GM21576 (cell line): ENCODE results near the gene TSC1.
"Not testable (repeated sequence)": the region's sequence is repeated elsewhere in the genome, so short reads cannot be mapped to it uniquely, and the experiment has no call there.

Experiments used
- ATAC-seq: cut with Tn5 transposase; IDR thresholded peaks from one replicate; pipeline ENCODE4 v1.9.1; 2021; ENCODE audit warnings: mild to moderate bottlenecking, moderate library complexity; ENCODE audit not compliant: unreplicated experiment

TSC1 gene

GRCh38 chr9:132978112-132978450 is 33.7 kb upstream of the TSC1 start:
- ATAC-seq = no peak

GRCh38 chr9:132976571-132976970 is 32.2 kb upstream of the TSC1 start:
- ATAC-seq = no peak

- ATAC-seq = no peak
Observed at GRCh38 chr9:132975961-132976360, 31.5 kb upstream of the TSC1 start.

GRCh38 chr9:132973713-132974112 is 29.3 kb upstream of the TSC1 start:
- no peak for ATAC-seq

- no peak for ATAC-seq
Observed at GRCh38 chr9:132973166-132973565, 28.8 kb upstream of the TSC1 start.

- ATAC-seq = no peak
Observed at GRCh38 chr9:132970324-132971062, 26.1 kb upstream of the TSC1 start.

- no peak for ATAC-seq
Observed at GRCh38 chr9:132969783-132970182, 25.4 kb upstream of the TSC1 start.

GRCh38 chr9:132967908-132968307 is 23.5 kb upstream of the TSC1 start:
- not testable (repeated sequence) for ATAC-seq

- no peak for ATAC-seq
Observed at GRCh38 chr9:132965478-132965877, 21.1 kb upstream of the TSC1 start.

- no peak for ATAC-seq
Observed at GRCh38 chr9:132961002-132961401, 16.6 kb upstream of the TSC1 start.

GRCh38 chr9:132957805-132958204 is 13.4 kb upstream of the TSC1 start:
- no peak for ATAC-seq

- ATAC-seq = no peak
Observed at GRCh38 chr9:132955768-132956167, 11.4 kb upstream of the TSC1 start.

GRCh38 chr9:132955123-132955522 is 10.7 kb upstream of the TSC1 start:
- ATAC-seq = no peak

GRCh38 chr9:132949709-132950108 is 5.3 kb upstream of the TSC1 start:
- ATAC-seq = no peak

- ATAC-seq = no peak
Observed at GRCh38 chr9:132948482-132949050, 4.2 kb upstream of the TSC1 start.

GRCh38 chr9:132947756-132948155 is 3.3 kb upstream of the TSC1 start:
- no peak for ATAC-seq

GRCh38 chr9:132946631-132947295 is 2.3 kb upstream of the TSC1 start:
- ATAC-seq = no peak

GRCh38 chr9:132946211-132946610 is 1.8 kb upstream of the TSC1 start:
- ATAC-seq = no peak

- no peak for ATAC-seq
Observed at GRCh38 chr9:132945186-132946130, 1.0 kb upstream of the TSC1 start.

- peak; percentile 6 for ATAC-seq
Observed at GRCh38 chr9:132943651-132944293, 644 bp downstream of the TSC1 start.
